ENCODE data around the gene RIC1. TPM values are rescaled to one million over a fixed set of nuclear protein-coding genes. Genes with fewer than 3 reads are reported as not detected.
"Not testable (repeated sequence)": the region's sequence is repeated elsewhere in the genome, so short reads cannot be mapped to it uniquely, and the experiment has no call there.

The RIC1 gene
- total and polyA plus RNA-seq, 2 donors = 10.3 to 23.9 TPM

- 91% methylated on average over 1 of the region's 1 CpG for WGBS
- H3K9me3 ChIP-seq (ENCODE audit: control insufficient read depth in 2 of 2, insufficient read depth in 1 of 2, low read length in 1 of 2) = no peaks in the 10 kb centered on the region
- peaks cover 0 to 14% of the 10 kb centered on the region in 2 donors for H3K36me3 ChIP-seq (ENCODE audit: control insufficient read depth in 2 of 2, insufficient read depth in 2 of 2, low read length in 1 of 2)
- DNase-seq (ENCODE audit: low read depth in 6 of 9, low spot score in 9 of 9) = peak in 3 of 9 donors; percentile 5 to 57 (median 11)
- H3K27ac ChIP-seq (ENCODE audit: low read depth in 1 of 2, low read length in 1 of 2) = no peak overlapping the region
- no peak overlapping the region for H3K4me3 ChIP-seq (ENCODE audit: low read length in 2 of 2)
- no peaks in the 10 kb centered on the region for H3K4me1 ChIP-seq (ENCODE audit: control insufficient read depth in 2 of 2, insufficient read depth in 2 of 2, low read length in 2 of 2)
- H3K27me3 ChIP-seq (ENCODE audit: control insufficient read depth in 2 of 2, insufficient read depth in 1 of 2, low read length in 1 of 2) = no peaks in the 10 kb centered on the region
These were observed 164.9 kb downstream of the RIC1 start for GRCh38 chr9:5793812-5794211.

- DNase-seq (ENCODE audit: low read depth in 6 of 9, low spot score in 9 of 9) = no peak
- Histone ChIP-seq H3K4me1 (ENCODE audit: control insufficient read depth in 2 of 2, insufficient read depth in 2 of 2, low read length in 2 of 2) (peaks cover 0 to 11% of the 10 kb centered on the region in 2 donors), H3K27me3 (ENCODE audit: control insufficient read depth in 2 of 2, insufficient read depth in 1 of 2, low read length in 1 of 2) (no peaks in the 10 kb centered on the region), H3K9me3 (ENCODE audit: control insufficient read depth in 2 of 2, insufficient read depth in 1 of 2, low read length in 1 of 2) (no peaks in the 10 kb centered on the region), H3K36me3 (ENCODE audit: control insufficient read depth in 2 of 2, insufficient read depth in 2 of 2, low read length in 1 of 2) (peaks cover 0 to 11% of the 10 kb centered on the region in 2 donors), H3K27ac (ENCODE audit: low read depth in 1 of 2, low read length in 1 of 2) (no peak overlapping the region), H3K4me3 (ENCODE audit: low read length in 2 of 2) (no peak overlapping the region)
- 95% methylated on average over 2 of the region's 2 CpGs for WGBS
These were observed 167.4 kb downstream of the RIC1 start for GRCh38 chr9:5796298-5796697.

DNA sequence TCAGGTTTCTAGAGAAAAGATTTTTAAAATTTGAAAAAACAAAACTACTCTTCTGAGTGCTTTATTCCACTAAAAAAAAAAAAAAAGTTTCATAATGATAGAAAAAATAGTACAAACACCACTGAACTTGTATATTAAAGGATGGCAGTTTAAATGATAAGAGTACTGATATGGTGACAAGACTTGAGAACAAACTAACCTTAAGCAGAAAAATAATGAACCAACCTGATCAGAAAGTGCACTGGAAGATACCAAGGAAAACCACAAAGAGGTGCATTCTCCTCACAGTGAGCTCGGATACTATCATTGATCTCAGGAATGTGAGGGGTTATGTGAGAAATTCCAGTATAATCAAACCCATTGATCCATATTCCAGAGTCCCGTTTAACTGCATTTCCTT, 169.7 kb downstream of the RIC1 start:
- no peak for DNase-seq (ENCODE audit: low read depth in 6 of 9, low spot score in 9 of 9)
- Histone ChIP-seq H3K4me1 (ENCODE audit: control insufficient read depth in 2 of 2, insufficient read depth in 2 of 2, low read length in 2 of 2) (peaks cover 6 to 15% of the 10 kb centered on the region in 2 donors), H3K27me3 (ENCODE audit: control insufficient read depth in 2 of 2, insufficient read depth in 1 of 2, low read length in 1 of 2) (no peaks in the 10 kb centered on the region), H3K27ac (ENCODE audit: low read depth in 1 of 2, low read length in 1 of 2) (no peak overlapping the region), H3K36me3 (ENCODE audit: control insufficient read depth in 2 of 2, insufficient read depth in 2 of 2, low read length in 1 of 2) (peaks cover 0 to 4% of the 10 kb centered on the region in 2 donors), H3K4me3 (ENCODE audit: low read length in 2 of 2) (no peak overlapping the region), H3K9me3 (ENCODE audit: control insufficient read depth in 2 of 2, insufficient read depth in 1 of 2, low read length in 1 of 2) (no peaks in the 10 kb centered on the region)
- WGBS = 94% methylated on average over 2 of the region's 2 CpGs

- H3K9me3 ChIP-seq (ENCODE audit: control insufficient read depth in 2 of 2, insufficient read depth in 1 of 2, low read length in 1 of 2) = no peaks in the 10 kb centered on the region
- DNase-seq (ENCODE audit: low read depth in 6 of 9, low spot score in 9 of 9) = peak in 4 of 9 donors; percentile 12 to 69 (median 24)
- H3K27me3 ChIP-seq (ENCODE audit: control insufficient read depth in 2 of 2, insufficient read depth in 1 of 2, low read length in 1 of 2) = no peaks in the 10 kb centered on the region
- 41% methylated on average over 5 of the region's 5 CpGs for WGBS
- H3K4me3 ChIP-seq (ENCODE audit: low read length in 2 of 2) = no peak overlapping the region
- H3K36me3 ChIP-seq (ENCODE audit: control insufficient read depth in 2 of 2, insufficient read depth in 2 of 2, low read length in 1 of 2) = peaks cover 0 to 8% of the 10 kb centered on the region in 2 donors
- peaks cover 6 to 15% of the 10 kb centered on the region in 2 donors for H3K4me1 ChIP-seq (ENCODE audit: control insufficient read depth in 2 of 2, insufficient read depth in 2 of 2, low read length in 2 of 2)
- no peak overlapping the region for H3K27ac ChIP-seq (ENCODE audit: low read depth in 1 of 2, low read length in 1 of 2)
These were observed 170.4 kb downstream of the RIC1 start for GRCh38 chr9:5799314-5799713.

DNA sequence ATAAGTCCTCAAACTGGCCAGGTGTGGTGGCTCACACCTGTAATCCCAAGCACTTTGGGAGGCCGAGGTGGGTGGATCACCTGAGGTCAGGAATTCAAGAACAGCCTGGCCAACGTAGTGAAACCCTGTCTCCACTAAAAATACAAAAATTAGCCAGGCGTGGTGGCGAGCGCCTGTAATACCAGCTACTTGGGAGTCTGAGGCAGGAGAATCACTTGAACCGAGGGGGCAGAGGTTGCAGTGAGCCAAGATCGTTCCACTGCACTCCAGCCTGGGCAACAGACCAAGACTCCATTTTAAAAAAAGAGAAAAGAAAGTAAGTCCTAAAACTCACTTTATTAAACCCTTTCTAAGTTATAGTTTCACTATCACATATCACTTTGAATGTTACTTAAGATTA, 171.5 kb downstream of the RIC1 start:
- not testable (repeated sequence) for H3K27me3 ChIP-seq (ENCODE audit: control insufficient read depth in 2 of 2, insufficient read depth in 1 of 2, low read length in 1 of 2); H3K4me3 ChIP-seq (ENCODE audit: low read length in 2 of 2); H3K36me3 ChIP-seq (ENCODE audit: control insufficient read depth in 2 of 2, insufficient read depth in 2 of 2, low read length in 1 of 2); DNase-seq (ENCODE audit: low read depth in 6 of 9, low spot score in 9 of 9); H3K9me3 ChIP-seq (ENCODE audit: control insufficient read depth in 2 of 2, insufficient read depth in 1 of 2, low read length in 1 of 2)
- peaks cover 6 to 15% of the 10 kb centered on the region in 2 donors for H3K4me1 ChIP-seq (ENCODE audit: control insufficient read depth in 2 of 2, insufficient read depth in 2 of 2, low read length in 2 of 2)
- peak overlapping the region in 1 of 2 donors; percentile 97 for H3K27ac ChIP-seq (ENCODE audit: low read depth in 1 of 2, low read length in 1 of 2)
- 98% methylated on average over 7 of the region's 7 CpGs for WGBS

GRCh38 chr9:5800969-5801738, 172.2 kb downstream of the RIC1 start:
- H3K27ac ChIP-seq (ENCODE audit: low read depth in 1 of 2, low read length in 1 of 2) = peak overlapping the region in 1 of 2 donors; percentile 97

GRCh38 chr9:5801739-5802113, 172.8 kb downstream of the RIC1 start:
- Histone ChIP-seq H3K36me3 (ENCODE audit: control insufficient read depth in 2 of 2, insufficient read depth in 2 of 2, low read length in 1 of 2) (peaks cover 0 to 8% of the 10 kb centered on the region in 2 donors), H3K4me1 (ENCODE audit: control insufficient read depth in 2 of 2, insufficient read depth in 2 of 2, low read length in 2 of 2) (peaks cover 6 to 15% of the 10 kb centered on the region in 2 donors), H3K27ac (ENCODE audit: low read depth in 1 of 2, low read length in 1 of 2) (peak overlapping the region in 1 of 2 donors; percentile 97), H3K4me3 (ENCODE audit: low read length in 2 of 2) (no peak overlapping the region), H3K9me3 (ENCODE audit: control insufficient read depth in 2 of 2, insufficient read depth in 1 of 2, low read length in 1 of 2) (no peaks in the 10 kb centered on the region), H3K27me3 (ENCODE audit: control insufficient read depth in 2 of 2, insufficient read depth in 1 of 2, low read length in 1 of 2) (no peaks in the 10 kb centered on the region)
- WGBS = 94% methylated on average over 3 of the region's 3 CpGs
- DNase-seq (ENCODE audit: low read depth in 6 of 9, low spot score in 9 of 9) = no peak

More at GRCh38 chr9:5800969-5801738, 172.2 kb downstream of the RIC1 start:
- Histone ChIP-seq H3K9me3 (ENCODE audit: control insufficient read depth in 2 of 2, insufficient read depth in 1 of 2, low read length in 1 of 2) (no peaks in the 10 kb centered on the region), H3K4me3 (ENCODE audit: low read length in 2 of 2) (no peak overlapping the region), H3K36me3 (ENCODE audit: control insufficient read depth in 2 of 2, insufficient read depth in 2 of 2, low read length in 1 of 2) (peaks cover 0 to 8% of the 10 kb centered on the region in 2 donors), H3K27me3 (ENCODE audit: control insufficient read depth in 2 of 2, insufficient read depth in 1 of 2, low read length in 1 of 2) (no peaks in the 10 kb centered on the region), H3K4me1 (ENCODE audit: control insufficient read depth in 2 of 2, insufficient read depth in 2 of 2, low read length in 2 of 2) (peaks cover 6 to 15% of the 10 kb centered on the region in 2 donors)
- 83% methylated on average over 4 of the region's 4 CpGs for WGBS
- peak in 5 of 9 donors; percentile 32 to 86 (median 40) for DNase-seq (ENCODE audit: low read depth in 6 of 9, low spot score in 9 of 9)

DNA sequence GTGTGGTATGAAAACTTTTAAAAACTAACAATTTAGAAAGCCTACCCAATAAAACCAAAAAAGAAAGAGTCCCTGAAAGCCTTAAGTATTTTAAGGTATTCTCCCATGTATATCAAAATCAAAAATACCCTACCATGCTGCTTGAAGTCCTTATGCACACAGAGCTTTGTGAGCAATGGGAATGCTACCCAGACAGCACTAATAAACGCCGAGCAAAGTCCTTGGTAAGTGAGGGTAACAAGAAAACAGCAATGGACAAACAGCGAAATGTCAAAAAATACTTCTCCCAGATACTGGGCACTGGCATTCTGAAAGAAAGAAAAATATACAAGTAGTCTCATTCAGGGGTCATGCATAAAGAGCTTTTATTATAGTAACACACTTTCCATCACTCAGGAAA, 176.6 kb downstream of the RIC1 start:
- no peak for DNase-seq (ENCODE audit: low read depth in 6 of 9, low spot score in 9 of 9)
- no peak overlapping the region for H3K27ac ChIP-seq (ENCODE audit: low read depth in 1 of 2, low read length in 1 of 2)
- WGBS = over 99% methylated on average over 3 of the region's 3 CpGs
- peaks cover 0 to 4% of the 10 kb centered on the region in 2 donors for H3K36me3 ChIP-seq (ENCODE audit: control insufficient read depth in 2 of 2, insufficient read depth in 2 of 2, low read length in 1 of 2)
- peaks cover 6 to 8% of the 10 kb centered on the region in 2 donors for H3K4me1 ChIP-seq (ENCODE audit: control insufficient read depth in 2 of 2, insufficient read depth in 2 of 2, low read length in 2 of 2)
- H3K4me3 ChIP-seq (ENCODE audit: low read length in 2 of 2) = no peak overlapping the region
- H3K9me3 ChIP-seq (ENCODE audit: control insufficient read depth in 2 of 2, insufficient read depth in 1 of 2, low read length in 1 of 2) = no peaks in the 10 kb centered on the region
- no peaks in the 10 kb centered on the region for H3K27me3 ChIP-seq (ENCODE audit: control insufficient read depth in 2 of 2, insufficient read depth in 1 of 2, low read length in 1 of 2)

DNA sequence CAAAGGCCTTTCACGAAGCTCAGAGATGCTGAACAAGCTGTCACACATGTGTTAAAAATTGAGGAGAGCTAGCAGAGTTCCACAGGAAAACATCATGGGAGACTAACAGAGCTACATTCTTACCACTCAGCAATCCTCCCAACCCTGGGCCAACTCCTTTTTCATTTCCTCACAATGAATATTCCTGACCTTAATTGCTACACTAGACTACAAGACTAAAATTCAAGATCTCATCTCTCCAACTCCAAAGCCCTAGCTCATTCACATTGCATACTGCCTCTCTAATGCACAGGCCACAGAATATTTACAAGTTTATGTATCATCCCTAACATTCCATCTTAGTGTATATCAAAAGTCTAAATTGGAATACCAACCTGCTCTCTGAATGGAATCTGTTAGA, 182.8 kb downstream of the RIC1 start:
- H3K27me3 ChIP-seq (ENCODE audit: control insufficient read depth in 2 of 2, insufficient read depth in 1 of 2, low read length in 1 of 2) = no peaks in the 10 kb centered on the region
- H3K27ac ChIP-seq (ENCODE audit: low read depth in 1 of 2, low read length in 1 of 2) = no peak overlapping the region
- no peak overlapping the region for H3K4me3 ChIP-seq (ENCODE audit: low read length in 2 of 2)
- DNase-seq (ENCODE audit: low read depth in 6 of 9, low spot score in 9 of 9) = no peak
- no peaks in the 10 kb centered on the region for H3K9me3 ChIP-seq (ENCODE audit: control insufficient read depth in 2 of 2, insufficient read depth in 1 of 2, low read length in 1 of 2)
- H3K36me3 ChIP-seq (ENCODE audit: control insufficient read depth in 2 of 2, insufficient read depth in 2 of 2, low read length in 1 of 2) = peaks cover 0 to 10% of the 10 kb centered on the region in 2 donors
- WGBS = 100% methylated on average over 1 of the region's 1 CpG
- no peaks in the 10 kb centered on the region for H3K4me1 ChIP-seq (ENCODE audit: control insufficient read depth in 2 of 2, insufficient read depth in 2 of 2, low read length in 2 of 2)
